K562 (cell line): ENCODE measurements around the gene GABRD. TPM values are rescaled to one million over a fixed set of nuclear protein-coding genes. Genes with fewer than 3 reads are reported as not detected.
A peak's percentile ranks its signal among the peaks of the same experiment; 100 is the strongest.

ENCODE experiments used
- BCOR ChIP-seq: fragments of 450-650 bp; IDR thresholded peaks from 2 replicates; pipeline ENCODE4 v1.6.1; 2016
- ERF ChIP-seq: fragments of 450-650 bp; formaldehyde crosslinking; IDR thresholded peaks from 2 replicates; pipeline ENCODE4 v1.4.0; 2020; ENCODE audit warnings: mild to moderate bottlenecking, mixed read lengths
- GTF2E2 ChIP-seq: fragments of 200-800 bp; sonication (Bioruptor generic); IDR thresholded peaks from 2 replicates; pipeline ENCODE4 v1.6.1; 2016; ENCODE audit warnings: missing genetic modification characterization, missing compliant biosample characterization
- HNRNPH1 ChIP-seq: fragments of 200-400 bp; formaldehyde crosslinking; optimal IDR thresholded peaks from 2 replicates; pipeline ENCODE3; 2017; ENCODE audit warnings: low read depth, mild to moderate bottlenecking, low read length, moderate library complexity
- RAD21 ChIP-seq, 2 experiments: fragments of 250-450 bp in 1 of 2; fragments of 450-650 bp in 1 of 2; sonication (Bioruptor Pico) in 1 of 2; formaldehyde crosslinking in 1 of 2; IDR thresholded peaks in 1 of 2; conservative IDR thresholded peaks in 1 of 2; 2 replicates each; pipeline versions ENCODE4 v1.4.0 to v1.8.0; 2020 to 2022; ENCODE audit warnings: mild to moderate bottlenecking in 2 of 2, moderate library complexity in 1 of 2
- SMAD4 ChIP-seq: fragments of 250-450 bp; sonication (Bioruptor Pico); conservative IDR thresholded peaks from 2 replicates; pipeline ENCODE4 v1.8.0; 2021; ENCODE audit warnings: inconsistent platforms, mild to moderate bottlenecking, moderate library complexity
- SMARCE1 ChIP-seq: fragments of 450-650 bp; IDR thresholded peaks from 2 replicates; pipeline ENCODE4 v1.7.1; 2016; ENCODE audit warnings: mild to moderate bottlenecking
- SNRNP70 ChIP-seq: fragments of 200-400 bp; formaldehyde crosslinking; optimal IDR thresholded peaks from 2 replicates; pipeline ENCODE3; 2017; ENCODE audit warnings: low read depth, low read length
- SP2 ChIP-seq: IDR thresholded peaks from 2 replicates; pipeline ENCODE4 v1.6.1; 2011; ENCODE audit warnings: mild to moderate bottlenecking, low read depth, low read length, moderate library complexity; ENCODE audit not compliant: poor library complexity, severe bottlenecking; ENCODE audit errors: extremely low read depth
- ZBTB7A ChIP-seq: IDR thresholded peaks from 2 replicates; pipeline ENCODE4 v1.6.1; 2011; ENCODE audit warnings: low read depth, mild to moderate bottlenecking, low read length, moderate library complexity, borderline replicate concordance; ENCODE audit not compliant: control insufficient read depth
- ZNF217 ChIP-seq: sonication (generic); formaldehyde crosslinking; IDR thresholded peaks from 2 replicates; pipeline ENCODE4 v1.8.0; 2022; ENCODE audit warnings: mild to moderate bottlenecking, missing genetic modification reagents
- ZNF253 ChIP-seq: fragments of 250-450 bp; sonication (Bioruptor Pico); conservative IDR thresholded peaks from 2 replicates; pipeline ENCODE4 v1.6.1; 2021; ENCODE audit warnings: mild to moderate bottlenecking
- polyA plus RNA-seq, 8 experiments: library from polyadenylated mRNA; depleted of rRNA in 4 of 8; stranded (reverse) in 5 of 8; unstranded in 3 of 8; fragments of >200 nt; fragmentation: Nextera tagmentation in 2 of 8; fragmentation: Illumina TruSeq in 1 of 8; extraction: Ambion mirVana in 2 of 8; extraction: Trizol in 1 of 8; gene quantifications; 2 replicates each; pipeline versions ENCODE4 v1.2.1 to v1.2.3, GENCODE V29; 2011 to 2014; ENCODE audit warnings: inconsistent platforms in 1 of 8, missing spikeins in 1 of 8
- total RNA-seq, 7 experiments: library from RNA; depleted of rRNA in 6 of 7; stranded (reverse); fragments of >200 nt in 6 of 7; fragmentation: Illumina TruSeq in 2 of 7; extraction: Trizol in 2 of 7; gene quantifications; 2 replicates each; pipeline versions ENCODE4 v1.2.1 to v1.2.3, GENCODE V29; 2011 to 2021; ENCODE audit warnings: low replicate concordance in 1 of 7
- TF ChIP-seq, protein P1 (sequence below): fragments of 250-450 bp; sonication (Bioruptor Pico); IDR thresholded peaks from 2 replicates; pipeline ENCODE4 v1.5.0; 2021; ENCODE audit warnings: mild to moderate bottlenecking, moderate library complexity
- TF ChIP-seq, protein P2 (sequence below): sonication (generic); formaldehyde crosslinking; IDR thresholded peaks from 2 replicates; pipeline ENCODE4 v1.8.1; 2023; ENCODE audit warnings: mild to moderate bottlenecking, missing genetic modification reagents, moderate library complexity
- TF ChIP-seq, protein P3 (sequence below): sonication (generic); formaldehyde crosslinking; IDR thresholded peaks from 2 replicates; pipeline ENCODE4 v1.8.0; 2022; ENCODE audit warnings: mild to moderate bottlenecking, missing genetic modification reagents, borderline replicate concordance
- TF ChIP-seq, protein P4 (sequence below): IDR thresholded peaks from 2 replicates; pipeline ENCODE4 v1.6.1; 2012; ENCODE audit warnings: low read depth, low read length, improper control_type of control experiment, borderline replicate concordance
- TF ChIP-seq, protein P5 (sequence below): IDR thresholded peaks from 2 replicates; pipeline ENCODE4 v1.6.1; 2011; ENCODE audit not compliant: insufficient read length; ENCODE audit errors: extremely low read depth

Gene GABRD
- total and polyA plus RNA-seq, 9 of the 15 experiments (the other 6 are each of a cell fraction or from before 2014, with no cell fraction given) = 0.07 TPM; not detected in 8

DNA sequence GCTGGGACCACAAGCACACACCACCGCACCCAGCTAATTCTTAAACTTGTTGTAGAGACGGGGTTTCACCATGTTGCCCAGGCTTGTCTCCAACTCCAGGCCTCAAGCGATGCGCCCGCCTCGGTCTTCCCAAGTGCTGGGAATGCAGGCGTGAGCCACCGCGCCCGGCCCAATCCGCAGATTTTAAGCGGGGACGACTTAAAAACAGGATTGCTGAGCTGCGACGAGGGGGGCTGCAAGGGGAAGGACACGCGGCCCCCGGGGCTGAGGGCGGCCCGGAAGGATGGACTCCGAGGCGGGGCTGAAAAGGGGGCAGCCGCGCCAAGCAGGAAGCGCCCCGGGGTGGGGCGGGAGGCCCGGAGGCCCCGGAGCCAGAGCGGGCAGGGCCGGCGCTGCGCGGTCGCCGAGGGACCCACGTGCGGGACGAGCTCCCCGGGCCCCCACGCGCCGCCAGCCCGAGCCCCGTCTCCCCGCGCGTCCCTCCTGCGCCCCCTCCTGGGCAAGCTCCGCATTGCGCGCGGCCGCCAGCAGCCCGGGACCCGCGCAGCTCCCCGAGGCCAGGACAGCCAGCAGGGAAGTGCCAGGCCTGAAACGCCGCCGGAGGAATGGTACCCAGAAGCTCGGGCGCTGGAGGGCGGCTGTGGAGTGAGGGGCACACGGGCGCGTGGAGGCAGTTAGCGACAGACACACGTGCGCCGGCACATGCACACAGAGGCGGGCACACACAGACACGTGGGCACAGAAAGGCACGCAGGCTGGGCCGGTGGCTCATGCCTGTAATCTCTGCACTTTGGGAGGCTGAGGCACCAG is 25.6 kb downstream of the GABRD start (continued):
- TF ChIP-seq, protein P1, sequence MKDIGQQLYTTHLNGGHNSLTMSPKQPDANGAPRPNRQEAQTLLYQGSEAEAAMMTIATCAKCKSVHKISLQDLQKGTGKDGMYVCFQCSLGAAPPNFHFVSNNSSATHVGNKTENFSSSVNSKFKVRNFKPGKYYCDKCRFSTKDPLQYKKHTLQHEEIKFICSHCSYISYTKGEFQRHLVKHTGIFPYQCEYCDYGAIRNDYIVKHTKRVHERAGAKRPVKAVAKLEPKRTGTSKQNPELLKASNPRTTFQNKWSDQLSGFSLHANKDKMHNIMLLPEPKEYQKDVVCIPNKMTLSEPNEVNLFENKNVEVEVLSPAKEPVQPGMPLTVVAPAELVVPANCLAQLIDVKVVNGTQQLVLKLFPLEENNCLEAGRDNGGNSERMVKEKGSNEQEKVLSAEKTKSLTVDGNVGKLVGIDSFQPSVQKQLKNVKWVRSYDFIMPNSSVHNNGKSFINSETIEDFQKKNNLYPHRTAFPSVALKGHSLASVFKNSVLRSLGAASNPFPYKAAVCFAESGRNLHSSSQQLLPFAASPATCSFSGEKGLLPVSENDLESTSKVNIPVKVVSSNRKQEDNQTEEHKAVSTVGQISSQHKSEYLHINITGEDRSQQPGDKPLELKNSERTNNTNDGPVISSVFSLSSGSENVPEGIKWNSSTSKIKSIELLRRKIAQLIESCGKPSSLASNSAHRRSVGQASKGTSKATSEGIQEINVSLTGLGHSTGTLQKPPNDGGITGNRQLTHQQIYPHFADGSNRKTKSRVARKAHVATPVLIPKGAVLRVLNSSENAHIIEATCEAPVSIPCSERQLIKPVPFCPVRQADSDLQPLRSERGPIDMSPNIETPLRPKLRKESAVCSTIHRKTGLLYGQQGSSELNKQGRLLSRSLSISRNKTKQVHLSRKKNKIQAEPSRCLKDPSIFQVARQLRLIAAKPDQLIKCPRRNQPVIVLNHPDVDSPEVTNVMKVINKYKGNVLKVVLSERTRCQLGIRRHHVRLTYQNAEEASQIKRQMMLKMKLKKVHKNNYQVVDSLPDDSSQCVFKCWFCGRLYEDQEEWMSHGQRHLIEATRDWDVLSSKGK (CRISPR knock-in tag) = no peak
- TF ChIP-seq SP2 (no peak), ERF (CRISPR knock-in tag) (no peak), ZNF253 (CRISPR knock-in tag) (no peak), GTF2E2 (no peak), SMAD4 (CRISPR knock-in tag) (no peak), RAD21 (CRISPR knock-in tag; conservative IDR thresholded peaks at IDR 0.05 in 1 of 2, IDR thresholded peaks at IDR 0.05 in 1 of 2) (peak; percentile 65 to 86; a peak in 3 of 4 replicates), SNRNP70 (no peak), SMARCE1 (no peak), BCOR (no peak), ZNF217 (CRISPR knock-in tag) (no peak), HNRNPH1 (no peak), ZBTB7A (peak; percentile 71; the same call in 1 of the 2 replicates)
- TF ChIP-seq, protein P2, sequence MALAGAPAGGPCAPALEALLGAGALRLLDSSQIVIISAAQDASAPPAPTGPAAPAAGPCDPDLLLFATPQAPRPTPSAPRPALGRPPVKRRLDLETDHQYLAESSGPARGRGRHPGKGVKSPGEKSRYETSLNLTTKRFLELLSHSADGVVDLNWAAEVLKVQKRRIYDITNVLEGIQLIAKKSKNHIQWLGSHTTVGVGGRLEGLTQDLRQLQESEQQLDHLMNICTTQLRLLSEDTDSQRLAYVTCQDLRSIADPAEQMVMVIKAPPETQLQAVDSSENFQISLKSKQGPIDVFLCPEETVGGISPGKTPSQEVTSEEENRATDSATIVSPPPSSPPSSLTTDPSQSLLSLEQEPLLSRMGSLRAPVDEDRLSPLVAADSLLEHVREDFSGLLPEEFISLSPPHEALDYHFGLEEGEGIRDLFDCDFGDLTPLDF (CRISPR knock-in tag) = no peak
- TF ChIP-seq, protein P3, sequence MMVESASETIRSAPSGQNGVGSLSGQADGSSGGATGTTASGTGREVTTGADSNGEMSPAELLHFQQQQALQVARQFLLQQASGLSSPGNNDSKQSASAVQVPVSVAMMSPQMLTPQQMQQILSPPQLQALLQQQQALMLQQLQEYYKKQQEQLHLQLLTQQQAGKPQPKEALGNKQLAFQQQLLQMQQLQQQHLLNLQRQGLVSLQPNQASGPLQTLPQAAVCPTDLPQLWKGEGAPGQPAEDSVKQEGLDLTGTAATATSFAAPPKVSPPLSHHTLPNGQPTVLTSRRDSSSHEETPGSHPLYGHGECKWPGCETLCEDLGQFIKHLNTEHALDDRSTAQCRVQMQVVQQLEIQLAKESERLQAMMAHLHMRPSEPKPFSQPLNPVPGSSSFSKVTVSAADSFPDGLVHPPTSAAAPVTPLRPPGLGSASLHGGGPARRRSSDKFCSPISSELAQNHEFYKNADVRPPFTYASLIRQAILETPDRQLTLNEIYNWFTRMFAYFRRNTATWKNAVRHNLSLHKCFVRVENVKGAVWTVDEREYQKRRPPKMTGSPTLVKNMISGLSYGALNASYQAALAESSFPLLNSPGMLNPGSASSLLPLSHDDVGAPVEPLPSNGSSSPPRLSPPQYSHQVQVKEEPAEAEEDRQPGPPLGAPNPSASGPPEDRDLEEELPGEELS (CRISPR knock-in tag) = no peak
- TF ChIP-seq, protein P4, sequence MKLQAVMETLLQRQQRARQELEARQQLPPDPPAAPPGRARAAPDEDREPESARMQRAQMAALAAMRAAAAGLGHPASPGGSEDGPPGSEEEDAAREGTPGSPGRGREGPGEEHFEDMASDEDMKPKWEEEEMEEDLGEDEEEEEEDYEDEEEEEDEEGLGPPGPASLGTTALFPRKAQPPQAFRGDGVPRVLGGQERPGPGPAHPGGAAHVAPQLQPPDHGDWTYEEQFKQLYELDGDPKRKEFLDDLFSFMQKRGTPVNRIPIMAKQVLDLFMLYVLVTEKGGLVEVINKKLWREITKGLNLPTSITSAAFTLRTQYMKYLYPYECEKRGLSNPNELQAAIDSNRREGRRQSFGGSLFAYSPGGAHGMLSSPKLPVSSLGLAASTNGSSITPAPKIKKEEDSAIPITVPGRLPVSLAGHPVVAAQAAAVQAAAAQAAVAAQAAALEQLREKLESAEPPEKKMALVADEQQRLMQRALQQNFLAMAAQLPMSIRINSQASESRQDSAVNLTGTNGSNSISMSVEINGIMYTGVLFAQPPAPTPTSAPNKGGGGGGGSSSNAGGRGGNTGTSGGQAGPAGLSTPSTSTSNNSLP = no peak
- TF ChIP-seq, protein P5, sequence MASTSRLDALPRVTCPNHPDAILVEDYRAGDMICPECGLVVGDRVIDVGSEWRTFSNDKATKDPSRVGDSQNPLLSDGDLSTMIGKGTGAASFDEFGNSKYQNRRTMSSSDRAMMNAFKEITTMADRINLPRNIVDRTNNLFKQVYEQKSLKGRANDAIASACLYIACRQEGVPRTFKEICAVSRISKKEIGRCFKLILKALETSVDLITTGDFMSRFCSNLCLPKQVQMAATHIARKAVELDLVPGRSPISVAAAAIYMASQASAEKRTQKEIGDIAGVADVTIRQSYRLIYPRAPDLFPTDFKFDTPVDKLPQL = no peak
